Measurements from ENCODE around the gene RBFOX2.
"Not testable (repeated sequence)": the region's sequence is repeated elsewhere in the genome, so short reads cannot be mapped to it uniquely, and the experiment has no call there.

The RBFOX2 gene

DNA sequence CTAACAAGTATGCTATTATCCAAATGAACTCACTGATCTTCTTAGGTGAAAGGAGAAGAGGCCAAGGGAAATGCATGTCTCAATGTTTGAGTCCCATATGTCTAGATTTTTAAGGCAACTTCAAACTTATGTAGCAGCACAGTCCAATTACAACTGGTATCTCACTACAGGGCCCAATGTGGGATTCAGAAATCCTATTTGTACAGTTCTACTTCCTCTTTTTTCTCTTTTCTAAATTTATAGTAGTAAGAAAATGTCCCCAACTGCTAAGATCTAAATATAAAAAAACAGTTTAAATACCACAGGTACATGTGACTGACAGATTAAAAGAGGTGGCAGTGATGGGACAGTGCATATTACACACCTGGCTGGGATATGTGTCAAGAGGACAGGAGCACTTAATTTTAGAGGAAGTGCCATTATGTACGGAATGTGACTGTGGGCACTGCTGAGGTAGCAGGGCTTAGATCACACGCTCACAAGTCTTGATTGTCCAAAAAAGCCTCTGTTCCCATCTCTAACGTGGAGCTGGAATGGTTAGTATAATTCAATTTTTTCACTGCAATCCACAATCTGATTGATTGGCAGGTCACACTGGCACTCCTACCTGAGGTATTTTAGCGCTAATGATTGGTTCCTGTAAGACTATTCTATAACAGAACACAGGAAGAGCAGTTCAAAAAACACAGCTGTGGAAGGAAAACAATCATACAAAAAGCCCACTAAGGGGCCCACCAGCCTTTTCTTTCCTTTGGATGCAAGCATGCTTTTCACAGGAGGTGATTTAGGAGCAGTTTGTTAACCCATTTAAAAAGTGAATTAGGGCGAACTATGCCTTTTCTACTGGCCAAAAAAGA is 276.4 kb downstream of the RBFOX2 start:
- DNase-seq, result no peak

DNA sequence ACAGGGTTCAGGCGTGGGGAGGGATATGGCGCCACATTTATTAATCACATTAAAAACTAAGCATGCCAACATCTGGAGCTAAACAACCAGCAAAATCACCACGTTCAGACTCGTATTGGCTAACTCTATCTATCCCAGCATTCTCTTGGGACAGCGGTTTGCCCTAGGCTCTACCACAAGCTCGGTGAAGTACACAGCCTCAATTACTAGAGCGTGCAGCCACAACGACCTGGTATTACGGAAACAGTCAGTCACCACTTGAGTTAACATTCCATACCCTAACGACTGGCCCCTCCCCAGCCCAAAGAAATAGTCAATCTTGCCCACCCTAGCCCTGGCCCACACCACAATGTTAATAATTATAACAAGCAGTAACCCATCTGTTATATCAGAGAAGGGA is 278.8 kb downstream of the RBFOX2 start:
- DNase-seq, result no peak

DNA sequence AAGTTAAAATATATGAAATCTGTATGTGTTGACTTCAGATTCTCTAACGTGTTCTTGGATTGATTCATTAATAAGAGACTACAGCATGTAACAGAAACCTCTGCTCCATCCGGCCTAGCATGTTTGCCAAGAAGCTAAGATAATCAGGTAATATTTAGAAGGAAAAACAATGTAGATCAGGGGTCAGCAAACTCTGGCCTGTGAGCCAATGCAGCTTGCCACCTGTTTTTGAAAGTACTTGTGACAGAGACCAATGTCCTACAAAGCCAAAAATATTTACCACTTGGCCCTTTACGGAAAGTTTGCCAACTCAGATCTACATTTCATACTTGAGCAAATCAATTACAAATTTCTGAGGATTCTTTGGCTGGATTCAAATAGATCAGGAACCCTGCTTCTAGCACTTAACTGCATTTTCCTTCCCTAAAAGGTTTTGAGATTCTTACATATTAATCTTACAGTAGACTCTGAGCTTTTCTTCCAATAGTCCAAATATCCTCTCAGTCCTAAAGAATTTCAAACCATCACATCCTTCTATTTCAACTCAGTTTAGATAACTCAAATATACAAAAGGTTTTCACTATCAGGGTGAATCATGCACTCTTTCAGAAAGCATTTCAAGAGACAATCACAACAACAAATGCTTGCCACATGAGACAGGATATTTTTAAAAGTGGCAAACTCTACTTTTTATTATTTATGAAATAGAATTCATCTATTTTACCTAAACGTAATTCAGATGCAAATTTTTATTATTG is 281.5 kb downstream of the RBFOX2 start:
- DNase-seq, result no peak

DNA sequence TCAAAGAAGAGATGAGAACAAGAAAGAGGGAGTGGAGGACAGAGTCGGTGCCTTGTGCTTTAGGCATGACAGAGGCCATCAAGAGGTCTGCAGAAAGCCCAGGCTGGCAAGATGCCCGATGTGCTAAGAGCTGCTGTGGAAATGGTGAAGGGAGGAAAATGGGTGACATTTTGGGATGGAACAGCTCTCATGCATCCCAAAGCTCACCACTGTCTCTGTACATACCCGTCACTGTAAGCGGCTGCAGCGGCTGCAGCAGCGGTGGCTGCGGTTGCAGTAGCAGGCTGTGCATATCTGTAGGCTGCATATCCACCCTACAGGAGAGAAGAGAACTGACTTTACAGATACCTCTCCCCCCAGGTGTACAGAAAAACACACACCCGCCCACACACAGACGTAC is 282.4 kb downstream of the RBFOX2 start:
- DNase-seq, result no peak

DNA sequence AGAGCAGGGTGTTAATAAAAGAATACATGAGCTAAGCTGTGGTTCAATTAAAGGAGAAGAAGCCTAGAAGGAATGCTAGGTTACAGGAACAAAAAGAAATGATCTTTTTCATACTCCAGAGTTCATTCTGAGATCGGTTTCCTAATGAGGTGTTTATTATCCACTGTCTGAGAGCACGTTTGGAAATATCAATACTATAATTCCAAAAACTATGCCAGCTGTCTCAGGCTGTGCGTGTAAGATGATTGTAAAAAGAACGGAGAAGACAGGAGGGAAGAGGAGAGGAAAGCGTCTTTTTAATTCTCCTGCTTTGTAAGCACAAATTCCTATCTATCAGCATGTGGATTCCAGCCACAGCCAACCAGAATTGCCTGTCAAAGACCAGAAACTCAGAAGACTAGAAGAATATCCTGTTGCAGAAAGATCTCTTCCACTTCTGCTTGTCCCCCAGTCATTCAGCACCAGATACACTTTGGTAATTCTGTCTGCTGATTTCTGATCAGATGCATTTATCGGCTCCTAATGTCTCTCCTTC is 285.2 kb downstream of the RBFOX2 start:
- no peak for DNase-seq

DNA sequence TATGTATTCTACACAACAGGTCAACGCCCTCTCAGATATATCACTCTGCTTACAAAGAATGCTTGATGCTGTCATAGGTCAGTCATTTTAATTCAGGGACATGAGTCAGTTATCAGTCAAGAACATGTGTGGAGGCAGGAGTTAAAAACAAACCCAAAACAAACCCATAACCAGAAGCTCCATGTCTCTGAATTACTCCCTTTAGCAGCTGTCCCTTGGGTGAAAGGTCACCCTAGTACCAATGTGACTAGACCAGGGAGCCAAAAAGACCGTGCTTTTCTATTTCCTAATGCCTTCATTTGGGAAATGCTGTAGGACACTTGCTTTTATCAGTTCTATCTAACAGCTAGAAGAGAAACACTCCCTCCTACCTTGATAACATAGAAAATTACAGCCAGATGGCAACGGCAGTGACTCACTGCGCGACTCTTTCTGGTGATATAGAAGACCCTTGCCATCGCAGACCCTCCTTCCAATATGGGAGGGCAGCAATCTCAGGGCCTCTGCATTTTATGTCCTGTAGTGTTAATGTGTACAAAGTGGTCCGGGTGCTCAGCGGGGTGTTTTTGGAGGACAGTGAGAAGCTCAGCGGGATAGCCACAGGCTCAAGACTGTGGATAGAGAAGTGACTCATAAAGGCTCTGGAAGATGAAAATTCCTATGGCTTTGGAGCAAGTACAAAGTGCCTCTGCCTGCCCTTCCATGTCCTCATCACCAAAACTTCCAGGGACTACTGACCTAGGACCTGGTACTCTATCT is 286.1 kb downstream of the RBFOX2 start:
- DNase-seq, result no peak

DNA sequence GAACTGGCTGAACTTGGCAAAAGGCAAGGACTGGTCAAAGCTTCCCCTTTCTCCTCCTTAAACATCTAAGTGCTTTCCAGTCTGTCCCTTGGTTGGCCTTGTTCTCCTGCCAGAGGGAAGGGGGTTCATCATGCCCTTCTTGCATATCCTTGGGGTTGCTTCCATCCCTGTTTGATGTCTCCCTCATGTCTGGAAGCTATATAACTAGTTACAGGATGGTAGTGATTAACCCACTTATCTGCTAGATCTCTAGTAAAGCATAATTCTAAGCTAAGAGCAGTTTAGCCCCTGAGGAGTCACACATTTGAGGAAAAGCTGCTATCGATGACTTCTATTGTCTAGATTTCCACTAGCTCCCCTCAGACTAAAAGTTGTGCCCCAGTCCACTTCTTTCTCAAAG is 288.0 kb downstream of the RBFOX2 start:
- DNase-seq, result no peak

DNA sequence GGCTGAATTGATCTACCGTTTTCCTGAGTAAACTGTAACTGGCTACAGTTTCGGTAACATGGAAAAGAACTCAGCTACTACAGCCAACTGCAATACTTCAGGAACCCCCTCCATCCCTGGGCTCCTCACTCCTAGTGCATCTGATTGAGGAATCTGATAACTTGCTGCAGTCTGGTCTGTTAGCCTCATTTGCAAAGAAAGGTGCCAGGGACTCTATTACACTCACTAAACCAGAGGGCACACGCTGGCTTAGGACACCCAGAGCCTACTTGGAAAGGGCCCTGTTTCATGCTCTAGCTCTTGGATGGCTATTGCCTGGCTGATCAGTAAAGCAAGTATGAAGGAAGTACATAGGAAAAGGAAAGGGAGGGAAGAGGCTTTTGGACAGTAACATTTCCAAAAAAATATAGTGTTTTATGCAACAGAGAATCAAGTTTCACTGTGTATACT is 288.7 kb downstream of the RBFOX2 start:
- no peak for DNase-seq

DNA sequence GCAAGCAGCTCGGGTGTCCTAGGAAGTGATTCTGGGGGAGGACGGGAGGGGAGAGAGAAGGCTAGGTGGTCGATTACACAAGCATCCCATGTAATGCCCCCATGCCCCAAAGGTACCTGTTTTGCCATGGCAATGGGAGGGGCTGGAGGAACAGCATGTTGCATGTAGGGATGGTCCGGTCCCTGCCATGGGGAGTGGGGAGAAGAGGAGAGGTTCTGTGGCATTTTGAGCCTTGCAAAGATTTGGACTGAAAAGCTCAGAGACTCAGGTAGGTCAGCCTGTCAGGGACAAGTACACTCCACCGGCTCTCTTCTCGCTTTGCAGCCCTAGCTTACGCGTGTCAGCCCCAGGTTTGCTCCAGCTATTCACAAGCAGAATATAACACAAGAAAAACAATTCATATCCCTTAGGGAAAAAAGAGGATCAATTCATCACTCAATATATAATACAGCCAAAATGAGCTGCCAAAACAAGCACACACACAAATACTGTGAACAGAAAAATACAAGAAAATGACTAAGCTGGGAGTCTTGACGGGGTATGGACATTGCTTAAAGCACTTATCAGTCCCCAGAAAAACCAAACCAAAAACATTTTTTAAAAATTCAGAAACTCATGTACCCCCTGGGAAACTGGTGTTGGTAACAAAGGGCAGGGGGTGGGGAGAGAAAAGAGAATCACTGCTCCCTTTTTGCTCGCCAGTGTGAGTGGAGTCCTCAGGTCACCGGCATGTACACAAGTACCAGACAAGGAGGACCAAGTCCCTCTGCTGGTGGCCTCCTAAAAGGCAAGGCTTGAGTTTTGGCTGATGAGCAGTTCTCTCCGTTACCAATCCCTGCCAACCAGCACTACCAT is 289.3 kb downstream of the RBFOX2 start:
- peak; percentile 4 for DNase-seq

DNA sequence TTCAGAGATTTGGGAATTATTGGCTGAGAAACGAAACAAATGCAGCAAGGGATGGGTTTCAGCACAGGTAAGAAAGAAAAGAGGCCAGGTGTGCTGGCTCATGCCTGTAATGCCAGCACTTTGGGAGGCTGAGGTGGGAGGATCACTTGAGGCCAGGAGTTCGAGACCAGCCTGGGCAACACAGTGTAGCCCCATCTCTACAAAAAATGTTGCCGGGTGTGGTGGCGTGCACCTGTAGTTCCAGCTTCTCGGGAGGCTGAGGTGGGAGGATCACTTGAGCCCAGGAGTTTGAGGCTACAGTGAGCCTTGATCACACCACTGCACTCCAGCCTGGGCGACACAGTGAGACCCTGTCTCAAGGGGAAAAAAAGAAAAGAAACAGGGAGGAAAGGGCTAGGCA is 290.7 kb downstream of the RBFOX2 start:
- not testable (repeated sequence) for DNase-seq

DNA sequence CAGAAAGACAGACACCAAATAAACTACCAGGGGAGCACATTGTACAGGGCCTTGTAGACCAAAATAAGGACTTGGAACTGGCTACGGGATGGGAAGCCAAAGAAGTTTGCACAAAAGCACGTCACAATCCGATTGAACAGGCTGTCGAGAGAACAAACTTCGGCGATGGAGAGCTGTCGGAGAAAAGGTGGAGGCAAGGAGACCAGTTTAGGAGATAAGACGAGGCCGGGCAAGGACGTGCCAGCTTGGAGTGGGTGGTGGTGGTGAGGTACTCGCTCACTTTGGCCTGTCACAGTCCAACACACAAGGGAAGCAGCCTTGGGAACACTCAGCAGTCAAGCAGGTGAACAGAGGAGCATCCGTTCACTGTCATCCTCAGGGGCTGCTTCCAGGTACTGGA is 291.9 kb downstream of the RBFOX2 start:
- DNase-seq, result no peak

DNA sequence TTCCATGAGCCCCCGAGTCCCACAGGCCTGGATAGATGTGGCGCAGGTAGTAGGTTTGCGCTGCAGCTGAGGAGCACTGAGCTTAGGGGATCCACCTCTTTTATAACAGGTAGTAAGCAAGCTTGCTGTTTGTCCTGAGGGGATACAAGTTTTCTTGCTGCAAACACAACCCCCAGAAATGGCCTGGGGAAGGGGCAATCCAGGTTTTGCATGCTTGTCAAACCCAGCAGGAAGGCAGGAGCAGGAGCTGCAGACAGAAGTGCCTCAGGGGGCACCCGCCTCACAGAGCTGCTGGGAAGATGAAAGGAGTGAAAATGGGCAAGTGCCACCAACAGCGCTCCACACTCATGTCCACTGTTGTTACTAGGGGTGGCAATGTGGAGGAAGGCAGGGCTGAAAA is 292.5 kb downstream of the RBFOX2 start:
- no peak for DNase-seq

DNA sequence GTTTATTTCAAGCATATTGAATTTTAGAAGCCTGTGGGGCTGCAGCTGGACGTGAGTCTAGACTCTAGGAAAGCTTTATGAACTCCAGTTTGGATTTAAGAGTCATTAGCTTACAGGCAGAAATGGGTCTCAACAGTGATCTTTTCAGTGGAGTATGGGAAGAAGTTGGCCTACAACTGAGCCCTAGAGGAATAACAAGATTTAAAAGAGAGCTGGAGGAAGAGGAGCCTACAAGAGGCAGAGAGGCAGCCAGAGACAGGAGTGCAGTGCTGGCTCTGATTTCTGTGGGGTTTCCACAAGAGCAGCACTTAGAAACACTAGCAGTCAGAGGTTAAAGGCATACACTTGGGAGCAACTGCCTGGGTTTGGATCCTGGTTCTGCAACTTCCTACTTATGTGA is 293.1 kb downstream of the RBFOX2 start:
- DNase-seq, result no peak

DNA sequence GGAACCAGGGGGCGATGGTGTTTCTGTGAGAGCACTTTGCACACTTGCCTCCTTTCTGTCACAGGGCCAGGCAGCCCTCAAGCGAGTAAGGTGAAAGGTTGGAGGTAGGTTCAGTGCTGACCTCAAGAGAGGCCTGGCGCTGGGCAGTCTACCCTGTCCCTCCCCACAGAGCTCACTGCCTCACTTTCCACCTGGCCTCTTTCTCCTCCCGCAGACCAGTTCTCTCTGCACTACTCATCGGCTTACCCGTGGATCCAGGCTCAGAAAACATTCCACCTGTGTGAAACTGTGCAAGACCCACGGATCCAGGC is 294.2 kb downstream of the RBFOX2 start:
- DNase-seq, result no peak

DNA sequence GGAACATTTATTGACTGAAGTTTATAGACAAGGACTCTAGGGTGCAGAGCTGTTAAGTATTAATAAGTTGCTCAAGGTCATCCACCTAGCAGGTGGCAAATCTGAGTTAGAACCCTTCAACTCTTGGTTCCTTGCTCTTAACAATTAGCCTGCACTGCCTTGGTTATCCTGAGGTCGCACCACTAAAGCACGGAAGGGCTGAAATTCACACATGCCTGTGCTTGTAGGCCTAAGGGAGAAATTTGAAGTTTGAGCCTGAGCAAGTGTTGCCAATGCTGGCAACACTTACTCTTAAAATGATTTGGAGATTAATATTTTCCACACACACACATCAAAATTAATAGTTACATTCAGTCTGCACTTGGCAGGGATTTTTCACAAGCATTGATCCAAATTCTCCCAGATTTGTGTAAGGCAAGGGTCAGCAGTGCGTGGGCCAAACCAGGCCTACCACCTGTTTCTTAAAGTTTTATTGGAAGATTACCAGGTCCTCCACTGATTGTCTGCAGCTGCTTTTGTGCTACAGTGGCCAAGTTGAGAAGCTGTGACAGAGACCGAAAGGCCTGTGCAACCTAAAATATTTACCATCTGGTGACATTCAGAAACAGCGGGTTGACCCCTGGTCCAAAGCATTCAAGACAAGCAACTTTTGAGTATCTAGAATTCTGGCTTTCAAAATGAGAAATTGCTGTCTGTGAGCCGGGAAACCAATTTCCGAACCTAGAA is 294.7 kb downstream of the RBFOX2 start:
- DNase-seq, result no peak

DNA sequence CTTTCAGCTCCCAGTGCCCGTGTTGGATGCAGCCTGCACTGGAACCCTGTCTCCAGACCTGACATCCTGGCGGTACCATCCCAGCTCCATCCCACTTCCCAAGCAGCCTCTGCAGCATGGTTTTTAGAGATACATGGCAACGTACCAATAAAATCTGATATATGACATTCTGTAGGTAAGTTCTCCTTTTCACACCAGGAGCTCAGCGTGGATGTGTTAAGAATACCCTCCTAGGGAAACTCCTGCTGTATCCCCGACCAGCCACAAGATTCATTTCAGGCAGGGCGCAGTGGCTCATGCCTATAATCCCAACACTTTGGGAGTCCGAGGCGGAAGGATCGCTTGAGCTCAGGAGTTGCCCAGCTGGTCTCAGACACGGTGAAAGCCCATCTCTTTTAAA is 295.6 kb downstream of the RBFOX2 start:
- no peak for DNase-seq

DNA sequence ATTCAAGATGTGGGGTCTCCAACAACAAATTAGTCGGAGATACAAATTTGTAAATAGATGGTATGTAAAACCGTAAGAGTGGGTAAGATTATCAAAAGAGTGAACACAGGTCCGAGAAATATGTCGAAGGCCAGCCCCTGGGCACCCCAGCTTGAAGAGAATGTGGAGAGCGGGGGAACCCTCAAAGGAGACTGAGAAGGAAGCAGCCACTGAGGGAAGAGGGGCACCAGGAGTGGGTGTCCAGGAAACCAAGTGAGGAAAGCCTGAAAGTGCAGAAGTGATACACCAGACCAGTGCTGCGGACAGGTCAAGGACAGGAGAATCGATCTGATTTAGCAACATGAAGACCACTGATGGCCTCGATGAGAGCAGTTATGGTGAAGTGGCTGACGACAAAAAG is 296.5 kb downstream of the RBFOX2 start:
- no peak for DNase-seq

DNA sequence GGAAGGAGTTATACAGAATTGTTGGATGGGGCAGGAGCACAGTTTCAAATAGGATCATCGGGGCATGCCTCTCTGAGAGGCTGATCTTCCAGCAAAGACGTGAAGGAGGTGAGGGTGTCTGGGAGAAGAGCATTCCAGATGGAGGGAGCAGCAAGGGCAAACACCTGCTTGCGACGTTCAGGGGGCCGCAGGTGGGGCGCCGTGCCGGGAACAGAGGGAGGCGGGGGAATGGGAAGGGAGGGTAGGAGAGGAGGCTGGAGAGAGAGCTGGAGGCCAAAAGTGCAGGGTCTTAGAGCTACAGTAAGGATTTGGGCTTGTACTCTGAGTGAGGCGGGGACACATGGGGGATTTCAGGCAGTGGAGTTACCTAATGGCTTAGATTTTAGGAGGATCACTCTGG is 297.3 kb downstream of the RBFOX2 start:
- no peak for DNase-seq

DNA sequence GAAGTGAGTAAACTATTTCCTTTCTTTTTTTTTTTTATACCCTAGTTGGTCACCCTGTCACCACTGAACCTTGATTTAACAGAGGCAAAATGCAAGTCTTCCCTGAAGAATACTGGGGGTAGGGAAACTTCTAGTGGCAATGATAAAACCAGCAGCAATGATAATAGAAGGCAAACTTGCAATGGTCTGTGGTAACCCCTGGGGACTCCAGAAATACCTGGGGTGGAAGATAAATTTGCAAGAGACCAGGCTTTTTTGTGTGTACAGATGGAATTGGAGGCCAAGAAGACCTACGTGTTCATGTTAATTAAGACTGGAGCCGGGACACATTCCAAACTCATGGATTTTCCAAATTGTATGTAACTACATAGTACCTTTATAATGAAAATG is 299.3 kb downstream of the RBFOX2 start:
- no peak for DNase-seq

DNA sequence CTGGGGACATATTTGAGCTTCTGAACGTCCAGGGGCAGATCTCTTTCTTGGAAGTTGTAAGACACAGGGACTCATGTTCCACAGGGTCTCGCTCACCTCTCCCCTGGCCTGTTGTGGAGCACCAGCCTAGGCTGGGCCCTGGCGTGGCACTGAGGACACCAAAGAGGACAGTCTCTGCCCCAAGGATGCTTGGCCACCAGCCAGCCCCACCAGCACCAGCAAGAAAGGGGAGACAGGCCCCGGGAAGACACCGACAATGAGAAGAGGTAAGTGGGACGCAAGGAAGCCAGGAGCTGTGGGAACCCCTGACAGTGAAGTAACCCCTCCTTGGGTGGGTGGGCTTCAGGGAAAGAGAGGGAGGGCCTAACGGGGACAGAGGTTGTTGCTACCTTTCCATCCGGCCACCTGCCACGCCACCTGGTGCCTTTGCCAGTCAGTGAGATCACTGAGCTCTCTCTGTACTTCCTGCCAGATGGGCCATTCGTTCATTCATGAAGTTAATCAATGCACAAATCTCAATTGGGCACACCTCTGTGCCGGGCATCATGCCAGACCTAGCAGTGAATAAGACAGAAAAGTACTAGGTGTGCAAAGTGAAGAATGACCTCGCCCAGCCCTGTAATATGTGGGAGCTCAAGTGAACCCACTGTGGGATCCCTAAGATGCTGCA is 299.9 kb downstream of the RBFOX2 start:
- no peak for DNase-seq

DNA sequence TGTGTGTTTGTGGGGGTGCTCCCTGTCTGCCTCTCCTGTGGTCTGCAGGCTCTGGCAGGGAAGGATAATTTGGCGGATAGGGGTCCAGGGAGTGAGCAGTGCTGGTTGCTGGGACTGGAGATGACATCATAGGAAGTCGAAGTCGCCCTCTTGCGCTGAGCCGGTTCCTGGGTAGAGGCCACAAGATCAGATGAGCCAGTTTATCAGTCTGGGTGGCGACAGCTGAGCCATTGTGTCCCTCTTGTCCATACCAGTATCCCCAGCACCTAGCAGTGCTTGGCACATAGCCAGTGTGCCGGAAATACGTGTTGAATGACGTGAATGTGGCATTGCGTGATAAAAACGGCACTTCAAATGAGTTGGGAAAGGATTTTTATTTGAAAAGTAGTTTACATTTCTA is 301.2 kb downstream of the RBFOX2 start:
- DNase-seq, result no peak

All from CD4-positive, alpha-beta T cell treated with Interleukin-12 subunit alpha and Interleukin-12 subunit beta, for 1 hour (primary cell).